Stimulated activated CD4-positive, alpha-beta T cell treated with anti-CD3 and anti-CD28 coated beads, Interleukin-1b, Interleukin-23, amount 100 ng/mL, for 24 hours (primary cell): ENCODE data around the gene BBS12.

ENCODE experiments used
- DNase-seq, 4 experiments: peaks; one replicate each; pipeline ENCODE4 v3.0.0-alpha.2; 2020; ENCODE audit warnings: low read depth in 4 of 4, low spot score in 1 of 4

The BBS12 gene

GRCh38 chr4:122793811-122794210 lies 61.3 kb downstream of the BBS12 start:
- DNase-seq, result no peak
